Epithelial cell of proximal tubule (primary cell): ENCODE results near the gene CBLC. TPM values are rescaled to one million over a fixed set of nuclear protein-coding genes. Genes with fewer than 3 reads are reported as not detected.

Experiments
- DNase-seq: peaks from one replicate; pipeline ENCODE4 v3.0.0-alpha.2; 2011; ENCODE audit warnings: low read depth
- H3K4me3 ChIP-seq: 2 replicates; pipeline ENCODE4 v1.5.1; 2011; ENCODE audit warnings: low read depth, mild to moderate bottlenecking, low read length
- CTCF ChIP-seq: conservative IDR thresholded peaks from 2 replicates; pipeline ENCODE4 v1.5.1; 2012; ENCODE audit warnings: low read depth, mild to moderate bottlenecking, low read length
- total RNA-seq: library from RNA; depleted of rRNA; stranded (reverse); fragments of >200 nt; gene quantifications from 2 replicates; pipeline ENCODE4 v1.2.3, GENCODE V29; 2015

The CBLC gene
- total RNA-seq, 1 donor from 2014 or later = 27.2 TPM

GRCh38 chr19:44808463-44809371 lies 31.0 kb downstream of the CBLC start, which contains the start of gene BCAM:
Gene BCAM (plus strand): TSS chr19:44809103. CDS start chr19:44809125, 22 bp downstream.
- TF ChIP-seq CTCF = no peak
- H3K4me3 ChIP-seq = peak within 1 kb of the TSS; percentile 67
- no peak for DNase-seq

GRCh38 chr19:44809577-44810233 lies 32.0 kb downstream of the CBLC start:
- peak overlapping the region; percentile 67 for H3K4me3 ChIP-seq
- no peak for DNase-seq
- TF ChIP-seq CTCF = no peak

- no peak for TF ChIP-seq CTCF
- H3K4me3 ChIP-seq = peak overlapping the region; percentile 27
- no peak for DNase-seq
These were observed 32.8 kb downstream of the CBLC start for GRCh38 chr19:44810234-44811121.

GRCh38 chr19:44811122-44811419 lies 33.4 kb downstream of the CBLC start:
- DNase-seq = no peak
- H3K4me3 ChIP-seq = no peak overlapping the region
- no peak for TF ChIP-seq CTCF

- TF ChIP-seq CTCF = no peak
- DNase-seq = no peak
- no peak overlapping the region for H3K4me3 ChIP-seq
These were observed 34.5 kb downstream of the CBLC start for GRCh38 chr19:44812142-44812718.

- no peak for TF ChIP-seq CTCF
- DNase-seq = no peak
- H3K4me3 ChIP-seq = no peak overlapping the region
These were observed 35.6 kb downstream of the CBLC start for GRCh38 chr19:44813070-44813840.
